Peyer's patch (tissue), 4 donors: ENCODE results near the gene AP3D1. TPM values are rescaled to one million over a fixed set of nuclear protein-coding genes. Genes with fewer than 3 reads are reported as not detected.

Source experiments
- DNase-seq, 3 donors: peaks; one replicate each; pipeline ENCODE4 v3.0.0-alpha.2; 2017 to 2019
- H3K27ac ChIP-seq, 4 donors: fragments of 200-600 bp; sonication (generic); one replicate each; pipeline ENCODE4 v1.5.1; 2016 to 2019
- H3K27me3 ChIP-seq, 2 donors: fragments of 200-600 bp; sonication (generic); one replicate each; pipeline ENCODE4 v1.5.1; 2019
- H3K36me3 ChIP-seq, 3 donors: fragments of 200-600 bp; sonication (generic); one replicate each; pipeline ENCODE4 v1.5.1; 2016 to 2019
- H3K4me1 ChIP-seq, 4 donors: fragments of 200-600 bp; sonication (generic); one replicate each; pipeline ENCODE4 v1.5.1; 2016 to 2019
- H3K4me3 ChIP-seq, 4 donors: fragments of 200-600 bp; sonication (generic); 1 replicate in 3 of 4; 2 replicates in 1 of 4; pipeline ENCODE4 v1.5.1; 2016 to 2019; ENCODE audit warnings: mild to moderate bottlenecking in 1 of 4
- H3K9me3 ChIP-seq, 4 donors: fragments of 200-600 bp; sonication (generic); one replicate each; pipeline ENCODE4 v1.5.1; 2016 to 2019; ENCODE audit warnings: mild to moderate bottlenecking in 1 of 4
- POLR2A ChIP-seq, 2 donors: fragments of 450-650 bp; IDR thresholded peaks; one replicate each; pipeline ENCODE4 v1.5.1; 2017; ENCODE audit warnings: antibody characterized with exemption in 2 of 2, mild to moderate bottlenecking in 2 of 2, moderate library complexity in 2 of 2
- total RNA-seq, 4 donors: library from RNA; depleted of rRNA; stranded (reverse); fragments of >200 nt; gene quantifications; one replicate each; pipeline ENCODE4 v1.1.0, GENCODE V29; 2016
- TF ChIP-seq, protein P1 (sequence below), 6 experiments: fragments of 450-650 bp in 4 of 6; fragments of 200-600 bp in 2 of 6; sonication (generic) in 1 of 6; IDR thresholded peaks; one replicate each; pipeline ENCODE4 v1.5.1; 2017 to 2019; ENCODE audit warnings: antibody characterized with exemption in 6 of 6, mild to moderate bottlenecking in 3 of 6, moderate library complexity in 1 of 6

The AP3D1 gene
- total RNA-seq, 4 donors from 2014 or later: 104 to 136 (median 122) TPM

DNA sequence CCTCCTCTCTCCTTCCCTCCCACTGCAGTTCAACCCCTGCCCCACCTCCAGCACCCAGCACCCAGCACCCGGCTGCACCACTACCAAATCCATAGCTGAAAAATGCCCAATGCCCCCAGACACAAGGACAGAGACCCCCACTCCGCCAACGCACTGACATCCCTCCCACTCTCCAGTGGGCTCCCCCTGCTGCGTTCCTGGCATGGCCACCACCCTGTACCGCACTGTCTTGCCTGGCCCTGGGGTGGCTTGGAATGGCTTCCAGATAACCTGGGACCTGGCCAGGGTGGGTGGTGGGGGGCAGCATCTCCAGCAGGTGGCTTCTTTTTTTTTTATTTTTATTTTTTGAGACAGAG, 94.6 kb downstream of the AP3D1 start:
- Histone ChIP-seq H3K27me3 (no peaks in the 10 kb centered on the region), H3K4me3 (no peak overlapping the region), H3K36me3 (no peaks in the 10 kb centered on the region), H3K9me3 (no peaks in the 10 kb centered on the region), H3K4me1 (peaks cover 4 to 81% (median 53%) of the 10 kb centered on the region in 4 donors), H3K27ac (peak overlapping the region; percentile 89 to 100 (median 99))
- no peak for DNase-seq
- TF ChIP-seq, protein P1, sequence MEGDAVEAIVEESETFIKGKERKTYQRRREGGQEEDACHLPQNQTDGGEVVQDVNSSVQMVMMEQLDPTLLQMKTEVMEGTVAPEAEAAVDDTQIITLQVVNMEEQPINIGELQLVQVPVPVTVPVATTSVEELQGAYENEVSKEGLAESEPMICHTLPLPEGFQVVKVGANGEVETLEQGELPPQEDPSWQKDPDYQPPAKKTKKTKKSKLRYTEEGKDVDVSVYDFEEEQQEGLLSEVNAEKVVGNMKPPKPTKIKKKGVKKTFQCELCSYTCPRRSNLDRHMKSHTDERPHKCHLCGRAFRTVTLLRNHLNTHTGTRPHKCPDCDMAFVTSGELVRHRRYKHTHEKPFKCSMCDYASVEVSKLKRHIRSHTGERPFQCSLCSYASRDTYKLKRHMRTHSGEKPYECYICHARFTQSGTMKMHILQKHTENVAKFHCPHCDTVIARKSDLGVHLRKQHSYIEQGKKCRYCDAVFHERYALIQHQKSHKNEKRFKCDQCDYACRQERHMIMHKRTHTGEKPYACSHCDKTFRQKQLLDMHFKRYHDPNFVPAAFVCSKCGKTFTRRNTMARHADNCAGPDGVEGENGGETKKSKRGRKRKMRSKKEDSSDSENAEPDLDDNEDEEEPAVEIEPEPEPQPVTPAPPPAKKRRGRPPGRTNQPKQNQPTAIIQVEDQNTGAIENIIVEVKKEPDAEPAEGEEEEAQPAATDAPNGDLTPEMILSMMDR (IDR thresholded peaks at IDR 0.05): no peak
- no peak for TF ChIP-seq POLR2A (IDR thresholded peaks at IDR 0.05)

DNA sequence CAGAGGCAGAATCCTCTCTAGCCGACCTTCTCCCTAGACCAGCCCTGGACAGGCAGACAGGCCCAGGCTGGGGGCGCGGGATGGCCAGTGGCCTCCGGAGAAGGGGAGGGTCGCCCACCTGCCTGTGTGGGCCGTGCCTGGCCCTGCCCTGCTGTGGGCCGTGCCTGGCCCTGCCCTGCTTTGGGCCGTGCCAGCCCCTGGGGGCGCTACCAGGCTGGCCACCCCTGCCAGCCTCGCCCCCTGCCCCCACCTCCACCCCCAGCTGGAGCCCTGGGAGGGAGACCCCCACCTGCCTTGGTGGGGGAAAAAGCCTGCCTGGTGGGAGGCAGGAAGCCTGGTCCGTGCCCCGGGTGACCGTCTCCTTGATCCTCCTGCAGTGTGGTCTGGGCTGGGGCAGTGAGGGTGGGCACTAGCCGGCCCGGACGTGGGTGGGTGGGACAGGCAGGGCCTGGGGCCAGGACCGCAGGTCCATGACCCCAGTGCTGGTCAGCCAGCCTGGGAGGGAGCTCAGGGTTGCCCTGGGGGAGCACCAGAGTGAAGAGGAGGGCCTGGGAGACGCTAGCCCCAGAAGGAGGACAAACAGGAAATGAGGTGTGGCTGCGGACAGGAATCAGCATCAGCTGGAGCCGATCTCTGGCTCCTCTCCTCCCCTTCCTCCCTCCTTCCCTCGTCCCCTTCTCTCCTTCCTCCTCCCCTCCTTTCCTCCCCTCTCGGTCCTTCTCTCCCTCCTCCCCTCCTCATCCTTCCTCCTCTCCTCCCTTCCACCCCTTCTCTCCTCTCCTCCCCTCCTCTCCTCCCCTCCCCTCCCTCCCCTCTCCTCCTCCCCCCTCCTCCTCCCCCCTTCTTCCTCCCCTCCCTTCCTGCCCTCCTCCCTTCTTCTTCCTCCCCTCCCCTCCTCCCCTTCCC, 95.2 kb downstream of the AP3D1 start:
- Histone ChIP-seq H3K4me1 (peaks cover 4 to 86% (median 58%) of the 10 kb centered on the region in 4 donors), H3K4me3 (peak overlapping the region; percentile 12 to 47 (median 24)), H3K36me3 (no peaks in the 10 kb centered on the region), H3K27ac (peak overlapping the region; percentile 89 to 100 (median 99)), H3K27me3 (no peaks in the 10 kb centered on the region), H3K9me3 (no peaks in the 10 kb centered on the region)
- DNase-seq: peak in 2 of 3 donors; percentile 60 to 82
- no peak for TF ChIP-seq POLR2A (IDR thresholded peaks at IDR 0.05)
- TF ChIP-seq, protein P1 (IDR thresholded peaks at IDR 0.05): no peak

DNA sequence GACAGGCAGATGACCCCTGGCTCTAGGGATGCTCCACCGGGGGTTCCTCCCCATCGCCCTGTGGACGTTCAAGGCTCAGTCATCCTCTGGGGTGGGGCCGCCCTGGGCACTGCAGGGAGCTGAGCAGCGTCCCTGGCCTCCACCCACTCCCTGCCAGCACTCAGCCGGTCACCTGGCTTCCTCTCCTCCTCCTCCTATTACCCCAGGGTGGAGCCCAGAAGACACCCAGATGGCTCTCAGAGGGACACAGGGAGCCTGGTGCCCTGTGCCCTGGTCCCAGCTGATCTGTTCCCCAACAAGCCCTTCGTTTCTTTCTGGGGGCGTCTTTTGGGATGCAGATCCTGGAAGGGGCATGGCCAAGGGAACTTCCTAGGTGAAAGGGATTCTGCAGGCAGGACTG, 96.6 kb downstream of the AP3D1 start:
- Histone ChIP-seq H3K4me1 (peaks cover 4 to 74% (median 49%) of the 10 kb centered on the region in 4 donors), H3K27ac (peak overlapping the region; percentile 73 to 100 (median 94)), H3K36me3 (no peaks in the 10 kb centered on the region), H3K9me3 (no peaks in the 10 kb centered on the region), H3K4me3 (no peak overlapping the region), H3K27me3 (no peaks in the 10 kb centered on the region)
- DNase-seq: peak in 2 of 3 donors; percentile 79 to 81
- TF ChIP-seq, protein P1 (IDR thresholded peaks at IDR 0.05): no peak
- peak; percentile 14 to 55 for TF ChIP-seq POLR2A (IDR thresholded peaks at IDR 0.05)

DNA sequence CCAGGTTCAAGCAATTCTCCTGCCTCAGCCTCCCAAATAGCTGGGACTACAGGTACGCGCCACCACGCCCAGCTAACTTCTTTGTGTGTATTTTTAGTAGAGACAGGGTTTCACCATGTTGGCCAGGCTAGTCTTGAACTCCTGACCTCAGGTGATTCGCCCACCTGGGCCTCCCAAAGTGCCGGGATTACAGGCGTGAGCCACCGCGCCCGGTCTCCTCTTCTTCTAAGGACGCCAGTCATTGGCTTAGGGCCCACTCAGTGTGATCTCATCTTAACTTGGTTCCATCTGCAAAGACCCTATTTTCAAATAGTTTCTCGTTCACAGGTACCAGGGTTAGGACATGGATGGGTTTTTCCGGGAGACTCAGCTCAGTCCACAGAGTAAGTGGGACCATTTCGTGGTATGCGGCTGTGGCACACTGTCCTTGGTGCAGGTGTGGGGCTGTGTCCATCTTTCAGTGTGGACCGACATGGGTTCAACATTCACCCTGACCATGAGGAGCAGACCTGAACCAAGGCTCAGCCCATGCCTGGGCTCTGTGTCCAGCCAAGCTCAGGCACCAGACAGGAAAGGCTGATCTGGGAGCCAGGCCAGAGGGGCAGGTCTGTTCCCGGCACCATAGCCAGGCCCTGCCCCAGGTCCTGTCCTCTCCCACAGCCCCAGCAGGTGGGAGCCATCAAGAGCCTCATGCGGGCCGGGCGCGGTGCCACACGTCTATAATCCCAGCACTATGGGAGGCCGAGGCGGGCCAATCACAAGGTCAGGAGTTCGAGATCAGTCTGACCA, 97.6 kb downstream of the AP3D1 start:
- peak overlapping the region; percentile 65 to 100 (median 94) for H3K27ac ChIP-seq
- H3K4me1 ChIP-seq: peaks cover 4 to 72% (median 50%) of the 10 kb centered on the region in 4 donors
- no peak overlapping the region for H3K4me3 ChIP-seq
- H3K9me3 ChIP-seq: no peaks in the 10 kb centered on the region
- peak in 1 of 3 donors; percentile 78 for DNase-seq
- TF ChIP-seq POLR2A (IDR thresholded peaks at IDR 0.05): no peak
- TF ChIP-seq, protein P1 (IDR thresholded peaks at IDR 0.05): no peak
- H3K27me3 ChIP-seq: no peaks in the 10 kb centered on the region
- no peaks in the 10 kb centered on the region for H3K36me3 ChIP-seq

DNA sequence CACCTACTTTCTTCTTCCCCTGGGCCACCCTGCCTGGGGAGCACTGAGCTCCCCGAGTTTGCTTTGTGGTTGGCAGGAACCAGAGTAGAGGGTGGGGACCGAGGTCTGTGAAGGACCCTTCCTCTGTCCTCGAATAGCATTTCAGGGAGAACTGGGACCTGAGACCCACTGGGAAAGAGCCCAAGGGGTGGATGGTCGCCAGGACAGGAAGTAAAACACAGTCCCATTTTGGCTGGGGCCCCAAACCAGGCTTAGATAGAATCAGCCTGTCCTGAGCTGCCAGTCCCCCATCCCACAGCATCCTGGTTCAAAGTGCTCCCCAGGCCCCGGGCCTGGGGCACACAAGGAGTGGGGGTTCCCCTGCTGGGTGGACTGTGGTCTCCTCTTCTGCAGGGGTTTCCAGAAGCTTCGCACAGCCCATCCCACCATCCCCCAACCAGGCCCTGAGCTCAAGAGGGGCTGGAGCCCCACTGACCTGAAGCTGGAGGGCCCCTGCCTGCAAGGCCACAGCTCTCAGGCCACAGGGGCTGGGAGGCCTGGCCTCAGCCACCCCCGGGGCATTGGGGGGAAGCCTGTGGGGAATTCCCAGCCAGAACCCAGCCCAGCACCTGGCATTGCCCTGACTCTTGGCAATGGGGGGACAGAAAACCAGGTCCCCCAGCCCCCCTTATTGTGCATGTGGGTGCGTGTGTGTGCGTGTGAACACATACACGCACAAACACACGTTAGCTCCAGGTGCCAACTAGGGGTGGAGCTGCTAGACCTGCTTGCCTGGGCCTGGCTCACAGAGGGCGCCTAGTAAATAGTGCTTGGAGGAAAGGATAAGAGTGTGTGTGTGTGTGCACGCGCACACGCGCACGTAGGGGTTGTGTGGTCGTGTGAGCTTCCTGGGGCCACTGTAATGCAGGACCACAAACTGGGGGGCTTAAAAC, 99.3 kb downstream of the AP3D1 start:
- H3K27ac ChIP-seq: peak overlapping the region; percentile 98 to 99 (median 99)
- no peaks in the 10 kb centered on the region for H3K9me3 ChIP-seq
- H3K4me1 ChIP-seq: peaks cover 6 to 72% (median 63%) of the 10 kb centered on the region in 4 donors
- DNase-seq: peak in 2 of 3 donors; percentile 65 to 76
- H3K4me3 ChIP-seq: peak overlapping the region; percentile 85 to 100 (median 98)
- no peaks in the 10 kb centered on the region for H3K36me3 ChIP-seq
- no peaks in the 10 kb centered on the region for H3K27me3 ChIP-seq
- TF ChIP-seq, protein P1 (IDR thresholded peaks at IDR 0.05): no peak
- TF ChIP-seq POLR2A (IDR thresholded peaks at IDR 0.05): no peak
